GM19438 (cell line): Measurements from ENCODE around the gene C3orf18.
"Not testable (repeated sequence)": the region's sequence is repeated elsewhere in the genome, so short reads cannot be mapped to it uniquely, and the experiment has no call there.

Source experiments
- ATAC-seq: cut with Tn5 transposase; IDR thresholded peaks from one replicate; pipeline ENCODE4 v1.9.1; 2021; ENCODE audit warnings: low read depth; ENCODE audit not compliant: unreplicated experiment

Gene C3orf18

DNA sequence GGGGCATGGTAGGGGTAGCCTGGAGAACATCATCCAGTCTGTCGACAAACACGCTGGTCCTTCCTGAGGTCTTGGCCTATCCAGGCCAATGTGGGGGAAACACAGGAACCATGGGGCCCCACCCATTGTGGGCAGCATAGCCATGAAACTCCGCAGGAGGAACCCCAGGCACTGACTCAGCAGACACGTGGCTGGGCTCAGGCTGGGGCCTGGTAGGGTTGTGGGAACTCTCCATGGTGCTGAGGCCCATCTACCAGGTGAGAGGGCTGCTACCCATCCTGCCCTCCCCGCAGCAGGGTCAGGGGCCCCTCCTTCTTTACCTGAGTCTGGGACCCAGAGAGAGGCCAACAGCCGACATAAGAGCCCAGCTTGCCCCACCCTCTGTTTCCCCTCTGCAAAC, 41.6 kb downstream of the C3orf18 start:
- ATAC-seq: no peak

DNA sequence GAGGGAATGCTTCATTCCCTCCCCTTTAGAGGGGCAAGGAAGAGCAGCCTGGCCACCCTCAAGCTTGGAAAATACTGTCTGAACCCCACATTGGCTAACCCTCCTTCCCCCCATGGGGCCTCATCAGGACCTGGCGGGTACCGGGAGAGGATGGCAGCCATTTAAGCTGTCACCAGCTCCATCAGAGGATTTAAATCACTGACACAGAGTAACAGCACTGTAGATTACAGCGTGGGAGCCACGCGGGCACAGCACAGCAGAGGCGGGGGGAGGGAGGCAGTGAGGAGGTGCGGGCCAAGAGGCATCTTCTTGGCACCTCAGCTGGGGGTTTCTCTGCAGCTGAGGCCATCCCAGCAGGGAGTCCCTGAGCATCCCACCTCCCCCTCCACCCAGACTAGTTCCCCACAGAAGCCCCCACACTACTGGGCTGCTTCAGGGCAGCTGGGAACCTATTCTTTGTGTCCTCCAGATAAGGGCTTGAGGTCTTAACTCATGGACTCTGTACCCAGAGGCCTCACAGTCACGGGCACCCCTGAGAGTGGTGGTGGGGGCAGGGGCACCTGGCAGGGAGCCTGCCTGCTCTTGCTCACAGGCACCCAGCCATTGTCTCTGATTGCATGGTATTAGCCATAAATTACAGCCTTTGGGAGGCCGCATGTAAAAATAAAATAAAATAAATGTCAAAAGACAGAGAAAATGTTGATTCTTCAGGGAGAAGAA, 42.2 kb downstream of the C3orf18 start:
- no peak for ATAC-seq

DNA sequence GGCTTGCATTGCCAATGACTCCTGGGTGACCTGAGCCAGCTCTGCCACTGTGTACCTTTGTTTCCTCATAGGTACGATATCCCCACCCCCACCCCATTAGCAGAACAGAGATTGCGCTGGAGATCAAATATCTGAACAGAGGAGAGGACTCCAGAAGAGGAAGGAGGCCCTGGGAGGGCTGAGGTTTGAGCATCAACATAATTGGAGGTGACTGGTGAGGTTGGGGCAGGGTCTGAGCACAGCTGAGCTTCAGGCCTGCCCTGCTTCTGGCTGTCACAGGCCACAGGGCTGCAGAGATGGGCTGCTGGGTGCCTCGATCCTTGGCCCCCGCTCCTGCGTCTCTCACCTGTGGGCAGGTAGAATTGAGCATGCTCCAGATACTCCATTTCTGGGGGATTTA, 42.8 kb downstream of the C3orf18 start:
- no peak for ATAC-seq

DNA sequence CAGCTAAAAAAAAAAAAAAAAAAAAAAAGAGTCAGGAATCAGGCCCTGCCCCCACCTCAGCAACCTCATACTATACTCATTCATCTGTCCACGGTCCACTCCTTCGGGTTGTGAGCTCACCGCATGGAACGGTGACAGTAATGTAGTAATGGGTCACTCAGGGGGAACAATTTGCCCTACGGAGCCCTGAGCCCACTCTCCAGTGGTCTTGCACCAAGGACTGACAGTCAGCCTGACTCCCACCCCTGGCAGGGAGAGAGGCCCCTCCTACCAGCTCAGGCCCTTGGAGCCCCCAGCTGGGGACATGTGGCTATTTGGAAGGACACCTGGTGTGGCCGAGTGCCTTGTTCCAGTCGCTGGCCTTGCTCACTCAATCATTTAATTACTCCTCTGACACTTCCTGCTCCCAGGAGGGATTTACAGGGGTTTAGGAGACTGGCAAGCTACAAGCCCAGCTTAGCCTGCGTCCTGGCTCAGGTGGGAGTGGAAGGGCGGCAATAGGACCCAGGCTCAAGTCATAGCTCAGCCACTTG, 44.2 kb downstream of the C3orf18 start:
- ATAC-seq: no peak

DNA sequence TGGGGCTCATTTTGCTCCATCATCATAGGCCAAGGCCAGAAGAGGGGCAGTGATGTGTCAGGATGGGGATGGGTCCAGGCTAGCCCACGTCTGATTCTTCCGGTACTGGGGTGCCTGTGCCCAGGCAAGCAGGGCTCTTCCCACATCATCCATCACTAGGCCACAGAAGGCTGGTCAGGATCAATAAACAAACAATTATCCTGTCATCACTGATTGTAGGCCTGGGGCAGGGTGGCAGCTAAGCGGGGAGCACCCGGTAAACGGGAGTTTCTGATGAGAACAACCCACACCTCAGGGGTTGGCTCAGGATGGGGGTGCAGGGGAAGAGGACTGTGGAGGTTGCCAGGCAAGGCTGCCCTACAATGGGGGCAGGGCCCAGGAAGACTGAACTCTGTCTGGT, 46.0 kb downstream of the C3orf18 start:
- ATAC-seq: no peak

DNA sequence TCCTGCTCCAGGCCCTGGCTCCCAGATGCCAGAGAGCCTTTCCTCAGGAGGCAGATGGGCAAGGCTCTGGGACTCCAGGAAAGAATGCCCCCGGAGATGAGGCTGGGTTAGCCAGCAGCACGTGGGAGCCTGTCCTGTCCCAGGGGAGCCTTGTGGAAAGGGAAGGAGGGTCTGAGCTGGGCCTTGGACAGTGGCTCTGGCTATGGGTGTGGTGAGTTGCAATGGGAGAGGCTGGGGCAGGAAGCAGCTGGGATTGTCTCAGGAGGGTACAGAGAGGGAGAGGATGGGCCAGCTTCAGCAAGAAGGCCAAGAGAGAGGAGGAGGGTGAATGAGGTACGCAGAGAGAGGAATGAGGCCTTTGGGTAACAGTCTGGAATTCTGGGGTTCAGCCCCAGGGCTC, 46.7 kb downstream of the C3orf18 start:
- ATAC-seq: no peak

DNA sequence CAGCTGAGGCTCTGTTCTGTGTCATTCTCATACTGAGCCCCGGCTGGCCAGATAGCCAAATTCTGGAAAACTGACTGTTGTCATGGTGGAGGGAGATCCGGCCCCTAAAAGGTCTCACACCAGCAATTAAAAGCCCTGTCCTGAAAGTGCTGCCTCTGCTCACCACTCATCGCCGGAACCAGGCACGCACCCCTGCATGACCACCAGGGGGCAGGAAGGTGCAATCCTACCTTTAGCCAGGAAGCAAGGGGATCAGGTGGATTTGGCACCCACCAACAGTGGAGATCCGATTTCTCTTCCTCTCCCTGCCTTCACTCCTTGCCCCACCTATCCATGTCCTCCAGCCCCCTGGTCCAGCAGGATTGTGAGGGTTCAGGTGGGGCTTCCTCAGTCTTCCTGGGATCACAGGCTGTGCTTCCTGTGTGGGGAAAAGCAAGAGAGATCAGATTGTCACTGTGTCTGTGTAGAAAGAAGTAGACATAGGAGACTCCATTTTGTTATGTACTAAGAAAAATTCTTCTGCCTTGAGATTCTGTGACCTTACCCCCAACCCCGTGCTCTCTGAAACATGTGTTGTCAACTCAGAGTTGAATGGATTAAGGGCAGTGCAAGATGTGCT, 48.0 kb downstream of the C3orf18 start:
- no peak for ATAC-seq

DNA sequence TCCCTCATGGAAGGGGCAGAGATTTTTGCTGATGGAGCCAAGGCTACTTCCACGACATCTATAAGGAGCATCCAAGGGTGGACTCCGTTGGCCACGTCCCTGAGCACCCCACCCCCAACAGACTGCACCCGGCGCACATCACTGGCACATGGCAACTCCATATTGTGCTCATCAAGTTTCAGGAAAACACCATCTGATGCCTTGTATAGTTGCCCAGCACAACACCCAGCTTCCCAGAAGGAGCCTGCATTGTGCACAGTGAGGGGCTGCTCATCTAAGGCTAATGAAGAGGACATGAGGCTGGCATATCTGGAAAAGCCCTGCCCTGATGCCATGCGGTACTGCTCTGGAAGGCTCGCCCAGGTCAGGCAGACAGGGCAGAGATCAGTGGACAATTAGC, 49.1 kb downstream of the C3orf18 start:
- ATAC-seq: no peak

DNA sequence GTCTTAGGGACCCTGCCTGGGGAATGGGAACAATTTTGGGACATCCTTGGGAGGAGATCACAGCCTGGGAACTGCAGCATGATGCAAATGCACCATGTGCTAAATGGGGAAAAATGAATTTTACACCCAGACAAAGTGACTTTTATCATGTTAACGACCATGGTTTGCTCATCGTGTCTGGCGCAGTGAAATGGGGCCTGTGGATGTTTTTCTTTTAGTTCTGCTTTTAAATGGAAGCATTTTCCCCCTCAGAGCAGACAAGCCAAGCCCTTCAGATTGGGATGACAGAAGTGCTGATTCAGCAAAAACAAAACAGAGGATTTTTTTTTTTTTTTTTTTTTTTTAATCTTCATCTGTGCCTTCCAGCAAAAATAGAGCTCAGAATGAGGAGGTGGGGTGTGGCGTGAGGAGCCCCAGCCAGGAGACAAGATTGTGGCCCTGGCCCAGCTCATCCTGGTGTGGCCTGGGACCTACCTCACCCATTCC, 49.8 kb downstream of the C3orf18 start:
- no peak for ATAC-seq

DNA sequence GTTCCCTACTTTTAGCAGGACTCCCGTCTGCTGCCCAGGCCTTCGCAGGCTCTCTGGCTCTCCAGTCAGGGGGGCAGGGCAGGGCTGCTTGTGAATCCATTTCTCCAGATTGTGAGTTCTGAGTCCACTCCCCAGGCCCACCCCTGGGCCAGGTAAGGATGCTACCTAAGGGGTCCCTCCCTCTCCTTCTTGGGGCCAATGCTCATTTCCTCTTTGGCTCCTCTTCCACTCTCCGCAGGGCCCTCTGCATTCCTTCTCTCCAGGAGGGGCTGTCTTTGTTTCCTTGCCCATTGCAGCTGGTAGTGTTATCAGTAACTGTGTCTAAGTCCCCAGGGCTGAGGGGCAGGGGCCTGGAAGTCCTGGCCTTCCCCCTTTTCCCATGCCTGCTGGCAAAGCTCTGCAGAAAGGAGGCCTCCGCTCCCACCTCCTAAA, 51.1 kb downstream of the C3orf18 start:
- ATAC-seq: no peak

DNA sequence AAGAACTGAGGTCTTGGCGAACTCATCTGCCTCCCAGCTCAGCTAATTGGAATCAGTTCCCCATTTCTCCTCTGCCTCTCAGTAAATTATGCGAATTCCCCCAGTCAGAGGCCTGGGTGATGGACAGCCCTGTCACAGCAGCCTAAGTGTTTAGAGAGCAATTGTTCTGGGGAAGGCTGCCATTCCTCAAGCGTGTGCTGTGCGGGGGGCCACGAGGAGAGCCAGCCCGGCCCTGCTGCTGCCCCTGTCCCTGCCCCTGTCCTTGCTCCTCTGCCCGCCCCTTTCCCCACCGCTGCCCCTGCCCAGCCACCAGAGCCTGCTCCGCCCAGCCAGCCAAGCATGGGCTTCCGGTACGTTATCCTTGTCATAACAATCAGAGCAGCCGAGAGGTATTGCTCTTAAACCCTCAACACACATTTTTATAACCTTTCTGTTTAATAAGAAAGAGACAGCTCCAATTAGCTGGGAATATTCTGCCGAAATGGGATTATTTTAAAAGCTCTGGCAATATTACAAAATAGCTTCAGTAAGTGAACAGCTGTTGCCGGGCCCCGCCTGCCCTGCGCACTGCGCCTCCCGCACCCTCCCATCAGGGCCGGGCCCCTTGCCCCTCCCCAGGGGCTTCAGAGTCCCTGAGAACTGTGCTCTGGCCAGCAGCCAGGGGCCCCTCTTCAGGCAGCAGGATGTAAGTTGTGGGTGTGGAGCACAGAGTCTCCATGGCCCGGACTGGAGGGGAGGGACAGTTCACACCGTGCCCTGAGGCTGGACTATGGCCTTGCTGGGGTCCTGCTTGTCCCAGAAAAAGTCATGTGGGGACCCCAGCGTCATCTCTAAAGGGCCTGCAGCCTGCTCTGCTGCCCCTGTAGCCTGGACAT, 51.7 kb downstream of the C3orf18 start:
- ATAC-seq: no peak

DNA sequence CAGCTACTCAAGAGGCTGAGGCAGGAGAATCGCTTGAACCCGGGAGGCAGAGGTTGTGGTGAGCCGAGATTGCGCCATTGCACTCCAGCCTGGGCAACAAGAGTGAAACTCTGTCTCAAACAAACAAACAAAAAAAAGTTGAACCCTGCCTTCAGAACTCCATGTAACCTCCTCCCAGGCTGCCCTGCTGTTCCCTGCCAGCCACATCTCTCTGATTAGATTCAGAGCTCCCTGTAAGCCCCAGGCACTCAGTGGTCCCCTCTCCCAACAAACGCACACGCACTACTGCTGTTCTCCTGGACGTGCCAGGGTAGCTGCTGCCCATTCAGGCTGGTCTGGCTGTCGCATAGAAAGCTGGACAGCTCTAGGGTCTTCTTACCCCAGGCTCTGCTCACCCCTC, 54.6 kb downstream of the C3orf18 start:
- not testable (repeated sequence) for ATAC-seq

DNA sequence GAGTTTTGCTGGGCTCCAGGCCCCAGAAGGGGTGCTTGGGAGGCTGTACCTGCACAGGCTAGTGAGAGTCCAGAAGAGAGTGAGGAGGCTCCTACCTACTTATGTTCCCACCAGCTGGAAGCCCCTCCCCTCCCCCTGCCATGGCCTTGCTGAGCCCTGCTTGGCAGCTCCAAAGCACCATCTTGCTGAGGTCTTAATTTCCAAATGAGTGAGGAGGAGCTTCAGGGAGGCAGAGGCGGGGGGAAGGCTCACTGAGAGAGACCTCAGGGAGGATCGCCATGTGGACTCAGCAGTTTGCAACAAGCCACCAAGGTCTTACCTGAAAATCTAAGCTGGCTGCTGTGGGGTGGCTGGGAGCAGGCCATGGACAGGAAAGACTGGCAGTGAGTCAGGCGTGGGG, 55.4 kb downstream of the C3orf18 start:
- ATAC-seq: no peak

DNA sequence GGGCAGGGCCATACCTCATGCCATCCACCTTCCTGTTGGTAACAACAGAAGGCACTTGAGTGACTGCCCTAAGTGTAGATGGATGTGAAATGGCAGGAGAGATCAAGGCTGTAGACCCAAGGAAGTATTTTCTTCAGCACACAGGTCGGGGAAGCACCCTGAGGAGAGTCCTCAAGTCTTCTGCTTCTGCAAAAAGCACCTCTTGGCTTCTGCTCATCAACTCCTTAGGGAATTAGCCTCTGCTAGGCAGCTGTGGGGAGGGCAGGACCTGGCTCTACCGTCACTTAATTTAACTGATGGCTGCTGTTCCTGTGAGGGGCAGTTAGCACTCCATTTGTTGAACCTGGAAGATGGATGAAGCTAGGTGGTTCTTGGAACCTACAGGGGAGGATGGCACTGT, 57.2 kb downstream of the C3orf18 start:
- no peak for ATAC-seq

DNA sequence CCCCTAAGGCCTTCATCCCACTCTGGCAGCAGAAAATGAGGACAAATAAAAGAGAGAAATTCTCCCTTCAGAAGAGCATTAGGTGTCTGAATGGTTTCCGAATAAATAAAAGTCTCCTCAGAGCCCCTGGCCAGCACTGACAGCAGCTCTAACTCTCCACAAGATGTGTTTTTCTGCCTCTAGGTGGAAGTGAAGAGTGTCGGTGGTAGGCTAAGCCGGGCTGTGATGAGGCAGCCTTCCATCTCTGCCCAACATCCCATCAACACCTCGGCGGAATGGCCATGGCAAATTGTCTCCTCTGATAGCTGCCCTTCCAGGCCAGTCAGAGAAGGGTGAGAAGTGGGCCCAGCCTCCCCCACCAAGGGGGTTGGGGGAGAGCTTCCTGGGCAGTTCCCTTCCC, 57.8 kb downstream of the C3orf18 start:
- ATAC-seq: no peak

DNA sequence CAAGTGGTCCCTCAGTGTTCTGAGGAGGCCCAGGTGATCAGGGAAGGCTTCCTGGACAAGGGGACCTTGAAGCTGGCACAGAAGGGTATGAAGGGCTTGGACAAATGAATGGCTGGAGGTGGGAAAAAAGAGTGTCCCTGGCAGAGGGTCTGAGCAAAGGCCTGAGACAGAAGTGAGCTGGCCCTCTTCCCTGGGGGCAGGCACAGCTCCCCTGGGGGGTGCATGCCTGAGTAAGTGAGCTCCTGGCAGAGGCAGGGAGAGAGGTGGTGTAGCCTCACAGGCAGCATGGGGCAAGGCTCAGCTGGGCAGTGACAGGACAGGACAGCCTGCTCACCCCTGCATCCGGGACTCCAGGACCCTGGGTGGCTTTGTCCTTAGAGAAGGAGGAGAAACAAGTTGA, 58.7 kb downstream of the C3orf18 start:
- ATAC-seq: no peak
